ENCODE data around the gene FCSK.

The FCSK gene

DNA sequence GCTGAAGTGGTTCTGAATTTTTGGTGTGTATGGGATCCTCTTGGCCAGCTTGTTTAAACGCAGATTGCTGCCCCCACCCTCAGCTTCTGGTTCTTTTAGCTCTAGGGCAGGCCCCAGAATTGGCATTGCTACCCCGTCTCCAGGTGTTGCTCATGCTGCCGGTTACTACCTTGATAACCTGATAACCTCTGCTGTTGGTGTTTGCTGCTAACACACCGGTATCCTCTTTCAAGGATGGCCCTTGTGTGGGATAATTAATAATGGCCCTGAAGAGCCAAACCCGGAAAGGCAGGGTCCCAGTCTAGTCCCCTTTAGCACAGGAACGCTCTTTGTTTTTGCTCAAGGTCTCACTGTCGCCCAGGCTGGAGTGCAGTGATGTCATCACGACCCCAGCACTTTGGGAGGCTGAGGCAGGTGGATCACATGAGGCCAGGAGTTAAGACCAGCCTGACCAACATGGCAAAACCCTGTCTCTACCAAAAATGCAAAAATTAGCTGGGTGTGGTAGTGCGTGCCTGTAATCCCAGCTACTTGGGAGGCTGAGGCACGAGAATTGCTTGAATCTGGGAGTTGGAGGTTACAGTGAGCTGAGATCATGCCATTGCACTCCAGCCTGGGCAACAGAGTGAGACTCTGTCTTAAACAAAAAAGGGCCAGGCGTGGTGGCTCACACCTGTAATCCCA is 14.2 kb upstream of the FCSK start:
- Histone ChIP-seq H2AFZ (ENCODE audit: low read depth, low read length, severe bottlenecking) (peak overlapping the region; percentile 69), H3K36me3 (ENCODE audit: low read length) (no peaks in the 10 kb centered on the region), H3K27me3 (ENCODE audit: low read length) (no peaks in the 10 kb centered on the region), H3K9ac (ENCODE audit: low read length) (peak overlapping the region; percentile 65), H3K27ac (ENCODE audit: low read depth, low read length) (no peak overlapping the region), H4K20me1 (ENCODE audit: low read depth, low read length) (no peaks in the 10 kb centered on the region), H3K4me2 (ENCODE audit: low read depth, low read length, poor library complexity, severe bottlenecking) (peak overlapping the region; percentile 67), H3K4me3 (ENCODE audit: insufficient read depth, low read length, poor library complexity, severe bottlenecking) (peak overlapping the region; percentile 94), H3K9me2 (replicated peaks; ENCODE audit: insufficient read depth, low read length) (no peaks in the 10 kb centered on the region), H3K79me2 (ENCODE audit: insufficient read depth, low read length) (peaks cover 25% of the 10 kb centered on the region), H3F3A (ENCODE audit: insufficient read depth) (peaks cover 10% of the 10 kb centered on the region), H3K9me3 (ENCODE audit: insufficient read depth, low read length) (no peaks in the 10 kb centered on the region)
- TF ChIP-seq, protein P1, sequence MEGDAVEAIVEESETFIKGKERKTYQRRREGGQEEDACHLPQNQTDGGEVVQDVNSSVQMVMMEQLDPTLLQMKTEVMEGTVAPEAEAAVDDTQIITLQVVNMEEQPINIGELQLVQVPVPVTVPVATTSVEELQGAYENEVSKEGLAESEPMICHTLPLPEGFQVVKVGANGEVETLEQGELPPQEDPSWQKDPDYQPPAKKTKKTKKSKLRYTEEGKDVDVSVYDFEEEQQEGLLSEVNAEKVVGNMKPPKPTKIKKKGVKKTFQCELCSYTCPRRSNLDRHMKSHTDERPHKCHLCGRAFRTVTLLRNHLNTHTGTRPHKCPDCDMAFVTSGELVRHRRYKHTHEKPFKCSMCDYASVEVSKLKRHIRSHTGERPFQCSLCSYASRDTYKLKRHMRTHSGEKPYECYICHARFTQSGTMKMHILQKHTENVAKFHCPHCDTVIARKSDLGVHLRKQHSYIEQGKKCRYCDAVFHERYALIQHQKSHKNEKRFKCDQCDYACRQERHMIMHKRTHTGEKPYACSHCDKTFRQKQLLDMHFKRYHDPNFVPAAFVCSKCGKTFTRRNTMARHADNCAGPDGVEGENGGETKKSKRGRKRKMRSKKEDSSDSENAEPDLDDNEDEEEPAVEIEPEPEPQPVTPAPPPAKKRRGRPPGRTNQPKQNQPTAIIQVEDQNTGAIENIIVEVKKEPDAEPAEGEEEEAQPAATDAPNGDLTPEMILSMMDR (IDR thresholded peaks at IDR 0.05; ENCODE audit: insufficient read depth, low read length, poor library complexity, severe bottlenecking) = no peak
- TF ChIP-seq EZH2phosphoT487 (conservative IDR thresholded peaks at IDR 0.05; ENCODE audit: low read length) = no peak

DNA sequence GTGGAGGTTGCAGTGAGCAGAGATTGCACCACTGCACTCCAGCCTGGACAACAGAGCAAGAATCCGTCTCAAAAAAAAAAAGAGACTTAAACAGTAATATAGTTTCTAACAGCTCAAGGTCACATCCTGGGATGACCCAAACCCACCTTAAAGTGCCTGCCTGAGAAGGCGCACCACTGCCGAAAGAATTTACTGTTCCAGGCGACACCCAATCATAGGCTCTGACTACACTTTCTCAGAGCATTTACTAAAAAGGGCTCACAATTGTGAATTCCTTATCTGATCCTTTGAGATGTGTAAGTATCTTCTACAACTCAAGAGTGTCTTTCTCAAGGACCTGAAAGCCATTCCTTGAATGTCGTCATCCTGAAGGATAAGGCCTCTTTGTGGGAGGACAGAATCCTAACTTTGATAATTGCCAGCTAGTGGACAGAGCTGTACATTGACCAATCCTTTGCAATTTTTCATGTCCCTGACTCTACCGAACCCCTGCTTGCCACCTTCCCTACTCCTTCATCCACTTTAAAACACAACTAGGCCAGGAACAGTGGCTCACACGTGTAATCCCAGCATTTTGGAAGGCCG is 12.9 kb upstream of the FCSK start:
- no peak overlapping the region for H2AFZ ChIP-seq (ENCODE audit: low read depth, low read length, severe bottlenecking)
- TF ChIP-seq, protein P1 (IDR thresholded peaks at IDR 0.05; ENCODE audit: insufficient read depth, low read length, poor library complexity, severe bottlenecking) = no peak
- no peak for TF ChIP-seq EZH2phosphoT487 (conservative IDR thresholded peaks at IDR 0.05; ENCODE audit: low read length)

DNA sequence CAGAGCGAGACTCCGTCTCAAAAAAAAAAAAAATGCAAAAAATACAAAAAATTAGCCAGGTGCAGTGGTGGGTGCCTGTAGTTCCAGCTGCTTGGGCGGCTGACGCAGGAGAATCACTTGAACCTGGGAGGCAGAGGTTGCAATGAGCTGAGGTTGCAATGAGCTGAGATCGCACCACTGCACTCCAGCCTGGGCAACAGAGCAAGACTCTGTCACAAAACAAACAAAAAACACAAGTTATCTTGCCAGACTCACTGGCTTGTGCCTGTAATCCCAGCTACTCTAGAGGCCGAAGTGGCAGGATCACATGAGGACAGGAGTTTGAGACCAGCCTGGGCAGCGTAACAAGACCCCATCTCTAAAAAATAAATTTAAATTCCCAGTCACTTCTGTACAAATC is 12.1 kb upstream of the FCSK start:
- H3K79me2 ChIP-seq (ENCODE audit: insufficient read depth, low read length) = peaks cover 10% of the 10 kb centered on the region
- TF ChIP-seq, protein P1 (IDR thresholded peaks at IDR 0.05; ENCODE audit: insufficient read depth, low read length, poor library complexity, severe bottlenecking) = no peak
- no peak for TF ChIP-seq EZH2phosphoT487 (conservative IDR thresholded peaks at IDR 0.05; ENCODE audit: low read length)
- H3K9ac ChIP-seq (ENCODE audit: low read length) = no peak overlapping the region
- no peaks in the 10 kb centered on the region; the same call in 1 of the 2 replicates for H3F3A ChIP-seq (ENCODE audit: insufficient read depth)
- no peaks in the 10 kb centered on the region for H3K9me2 ChIP-seq (replicated peaks; ENCODE audit: insufficient read depth, low read length)
- no peaks in the 10 kb centered on the region for H3K27me3 ChIP-seq (ENCODE audit: low read length)
- H3K36me3 ChIP-seq (ENCODE audit: low read length) = no peaks in the 10 kb centered on the region
- H2AFZ ChIP-seq (ENCODE audit: low read depth, low read length, severe bottlenecking) = no peak overlapping the region
- no peak overlapping the region for H3K4me3 ChIP-seq (ENCODE audit: insufficient read depth, low read length, poor library complexity, severe bottlenecking)
- no peaks in the 10 kb centered on the region for H4K20me1 ChIP-seq (ENCODE audit: low read depth, low read length)
- no peak overlapping the region for H3K27ac ChIP-seq (ENCODE audit: low read depth, low read length)
- H3K4me2 ChIP-seq (ENCODE audit: low read depth, low read length, poor library complexity, severe bottlenecking) = no peak overlapping the region
- no peaks in the 10 kb centered on the region for H3K9me3 ChIP-seq (ENCODE audit: insufficient read depth, low read length)

More for the DNA sequence above, 12.9 kb upstream of the FCSK start:
- no peaks in the 10 kb centered on the region for H3K9me3 ChIP-seq (ENCODE audit: insufficient read depth, low read length)
- peaks cover 8% of the 10 kb centered on the region for H3F3A ChIP-seq (ENCODE audit: insufficient read depth)
- H3K9ac ChIP-seq (ENCODE audit: low read length) = no peak overlapping the region
- no peak overlapping the region for H3K27ac ChIP-seq (ENCODE audit: low read depth, low read length)
- peaks cover 19% of the 10 kb centered on the region for H3K79me2 ChIP-seq (ENCODE audit: insufficient read depth, low read length)
- H3K27me3 ChIP-seq (ENCODE audit: low read length) = no peaks in the 10 kb centered on the region
- no peaks in the 10 kb centered on the region for H3K9me2 ChIP-seq (replicated peaks; ENCODE audit: insufficient read depth, low read length)
- H3K36me3 ChIP-seq (ENCODE audit: low read length) = no peaks in the 10 kb centered on the region
- H3K4me3 ChIP-seq (ENCODE audit: insufficient read depth, low read length, poor library complexity, severe bottlenecking) = no peak overlapping the region
- H3K4me2 ChIP-seq (ENCODE audit: low read depth, low read length, poor library complexity, severe bottlenecking) = no peak overlapping the region
- no peaks in the 10 kb centered on the region for H4K20me1 ChIP-seq (ENCODE audit: low read depth, low read length)

All from SU-DHL-6 (cell line).